Activated T-helper 1 cell treated with anti-CD3 and anti-CD28 coated beads, Interleukin-2, amount 50 U/mL, for 16 hours (primary cell): ENCODE measurements around the gene SYT7.

Source experiments
- DNase-seq, 2 donors: peaks; one replicate each; pipeline ENCODE4 v3.0.0-alpha.2; 2020; ENCODE audit warnings: low read depth in 1 of 2, low spot score in 1 of 2

SYT7 gene

DNA sequence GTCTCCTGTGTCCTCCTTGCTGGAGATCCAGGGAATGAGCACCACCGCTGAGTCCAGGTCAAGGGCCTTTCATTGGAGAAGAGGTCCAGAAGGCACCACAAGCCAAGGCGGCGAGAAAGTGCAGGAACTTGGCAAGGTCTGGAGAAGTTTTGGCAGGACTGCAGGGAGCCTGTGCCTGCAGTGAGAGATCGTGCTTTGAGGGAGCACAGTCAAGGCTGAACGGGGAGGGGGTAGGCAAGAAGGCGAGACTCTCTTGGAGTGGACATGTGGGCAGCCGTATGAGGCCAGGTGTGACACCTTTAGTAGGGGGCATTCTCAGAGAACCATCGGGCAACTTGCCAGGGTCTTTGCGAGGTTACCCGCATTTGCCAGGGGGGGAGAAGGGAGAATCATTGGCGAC lies 41.9 kb downstream of the SYT7 start:
- no peak for DNase-seq

DNA sequence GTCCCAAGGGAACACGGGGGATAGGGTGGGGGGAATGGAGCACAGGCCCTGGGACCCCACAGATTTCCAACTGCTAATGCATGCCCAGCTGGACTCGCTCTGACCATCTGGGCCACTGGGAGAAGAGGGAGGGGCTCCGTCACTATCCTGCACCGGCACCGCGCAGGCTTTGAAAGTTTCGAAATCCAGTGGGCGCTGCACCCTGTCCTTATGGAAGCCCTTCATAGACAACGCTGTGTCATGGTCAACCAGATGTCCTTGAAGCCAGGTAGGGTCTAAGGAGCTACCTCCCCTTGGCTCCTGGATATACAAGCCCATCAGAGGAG lies 42.3 kb downstream of the SYT7 start:
- no peak for DNase-seq

DNA sequence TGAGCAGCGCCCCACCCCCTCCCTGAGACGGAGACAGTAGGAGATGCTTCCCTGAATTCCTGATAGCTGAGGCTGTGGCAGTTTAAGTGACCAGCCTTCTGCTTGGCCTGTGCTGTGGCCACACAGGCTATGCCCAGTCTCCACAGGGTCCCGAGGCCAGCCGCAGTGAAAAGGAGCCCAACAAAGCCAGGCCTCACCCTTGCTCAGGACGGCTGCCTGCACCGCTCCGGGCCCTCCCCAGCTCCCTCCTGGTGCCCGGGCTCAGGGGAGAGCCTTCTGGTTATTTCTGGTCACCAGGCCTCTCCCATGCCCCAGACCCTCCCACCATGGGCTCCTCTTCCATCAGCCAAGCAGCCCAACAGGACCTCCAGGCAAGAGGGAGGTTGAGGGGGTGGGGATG lies 43.5 kb downstream of the SYT7 start:
- no peak for DNase-seq

DNA sequence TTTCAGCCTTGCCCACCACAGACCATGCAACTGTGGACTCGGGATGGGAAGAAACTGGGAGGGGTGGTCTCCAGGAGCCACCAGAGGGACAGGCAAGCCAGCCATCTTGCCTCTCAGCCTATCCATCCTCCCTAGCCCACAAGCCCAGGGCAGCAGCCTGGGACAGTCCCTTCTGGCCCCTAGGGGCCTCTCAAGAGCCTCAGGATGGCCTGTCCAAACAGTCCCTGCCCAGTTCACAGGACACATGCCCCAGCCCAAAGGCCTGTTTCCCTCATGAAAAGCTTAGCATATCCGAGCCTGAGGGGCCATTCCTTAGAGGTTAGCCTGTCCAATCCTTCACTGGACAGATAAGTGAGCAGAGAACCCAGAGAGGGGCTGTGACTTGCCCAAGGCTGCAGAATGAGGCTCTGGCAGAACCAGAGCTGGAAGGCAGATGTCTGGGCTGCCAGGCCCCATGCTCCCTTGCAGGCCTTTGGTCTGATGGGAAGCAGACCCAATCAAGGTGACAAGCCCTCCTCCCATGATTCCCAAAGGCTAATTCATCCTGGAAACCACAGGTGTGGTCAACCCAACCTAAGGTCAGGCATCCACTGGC lies 44.1 kb downstream of the SYT7 start:
- no peak for DNase-seq

DNA sequence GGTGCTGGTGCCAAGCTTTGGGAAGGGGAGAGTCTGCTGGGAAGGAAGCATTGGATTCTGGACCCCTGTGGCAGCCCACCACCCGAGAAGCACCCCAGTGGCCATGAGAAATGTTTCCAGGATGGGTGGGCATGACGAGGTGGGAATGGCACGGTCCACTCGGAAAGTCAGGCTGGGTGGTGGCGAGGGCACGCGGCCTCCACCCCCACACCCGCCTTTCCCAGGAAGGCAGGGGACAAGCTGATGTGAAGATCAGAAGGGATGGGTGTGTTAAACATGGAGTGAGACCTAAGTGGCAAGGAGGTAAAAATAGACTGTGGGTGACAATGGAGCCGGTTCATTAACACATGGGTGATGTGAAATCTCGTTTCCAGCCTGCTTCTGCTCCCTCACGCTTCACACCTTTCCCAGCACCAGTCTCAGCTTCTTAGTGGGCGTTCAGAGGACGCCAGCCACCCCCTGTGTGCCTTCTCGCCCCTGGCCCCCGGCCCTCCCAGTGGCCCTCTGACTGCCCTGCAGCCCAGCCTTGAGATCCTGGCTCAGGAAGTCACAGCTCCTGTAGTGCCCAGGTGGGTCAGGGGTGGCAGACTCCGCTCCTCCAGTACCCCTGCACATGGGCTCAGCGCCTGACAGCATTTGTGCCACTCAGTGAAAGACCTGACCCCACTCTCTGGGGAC lies 44.7 kb downstream of the SYT7 start:
- DNase-seq = no peak

DNA sequence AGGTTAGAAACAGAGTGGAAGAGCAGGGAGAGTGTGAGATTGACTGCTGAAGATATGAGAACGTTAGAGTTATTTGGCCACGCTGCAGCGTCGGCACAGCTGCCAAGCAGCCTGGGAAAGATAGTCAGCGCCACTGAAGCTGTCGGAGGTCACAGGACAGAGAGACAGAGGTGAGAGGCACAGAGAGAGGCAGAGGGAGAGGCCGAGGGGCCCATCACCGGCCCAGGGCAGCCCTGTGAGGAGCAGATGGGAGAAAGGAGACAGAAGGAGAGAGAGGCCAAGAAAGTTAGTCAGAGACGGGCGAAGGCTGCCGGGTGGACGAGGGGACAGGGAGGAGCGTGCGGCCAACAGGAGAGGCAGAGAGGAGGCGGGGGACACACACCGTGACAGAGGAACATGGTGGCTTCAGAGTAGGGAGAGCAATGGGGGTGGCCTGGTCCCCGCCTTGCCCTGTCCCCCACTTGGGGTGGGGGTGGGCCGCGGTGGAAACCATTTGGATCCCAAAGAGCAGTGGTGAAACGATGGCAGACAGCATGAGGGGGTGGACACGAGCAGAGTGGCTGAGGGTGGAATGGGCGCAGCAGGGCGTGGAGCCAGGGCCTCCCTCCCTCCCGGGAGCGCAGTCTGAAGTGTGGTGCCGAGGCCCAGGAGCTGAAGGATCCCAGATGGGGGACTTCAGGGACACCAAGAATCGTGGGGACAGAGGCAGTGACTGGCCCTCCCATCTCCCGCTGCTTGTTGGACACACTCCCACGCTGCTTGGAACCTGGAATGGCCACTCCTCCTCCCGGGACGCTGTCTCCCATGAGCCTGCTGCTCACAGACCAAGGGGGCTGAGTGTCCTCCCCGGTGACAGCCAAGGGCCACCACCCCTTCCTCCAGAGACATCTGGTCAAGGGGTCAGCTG lies 45.7 kb downstream of the SYT7 start:
- no peak for DNase-seq

DNA sequence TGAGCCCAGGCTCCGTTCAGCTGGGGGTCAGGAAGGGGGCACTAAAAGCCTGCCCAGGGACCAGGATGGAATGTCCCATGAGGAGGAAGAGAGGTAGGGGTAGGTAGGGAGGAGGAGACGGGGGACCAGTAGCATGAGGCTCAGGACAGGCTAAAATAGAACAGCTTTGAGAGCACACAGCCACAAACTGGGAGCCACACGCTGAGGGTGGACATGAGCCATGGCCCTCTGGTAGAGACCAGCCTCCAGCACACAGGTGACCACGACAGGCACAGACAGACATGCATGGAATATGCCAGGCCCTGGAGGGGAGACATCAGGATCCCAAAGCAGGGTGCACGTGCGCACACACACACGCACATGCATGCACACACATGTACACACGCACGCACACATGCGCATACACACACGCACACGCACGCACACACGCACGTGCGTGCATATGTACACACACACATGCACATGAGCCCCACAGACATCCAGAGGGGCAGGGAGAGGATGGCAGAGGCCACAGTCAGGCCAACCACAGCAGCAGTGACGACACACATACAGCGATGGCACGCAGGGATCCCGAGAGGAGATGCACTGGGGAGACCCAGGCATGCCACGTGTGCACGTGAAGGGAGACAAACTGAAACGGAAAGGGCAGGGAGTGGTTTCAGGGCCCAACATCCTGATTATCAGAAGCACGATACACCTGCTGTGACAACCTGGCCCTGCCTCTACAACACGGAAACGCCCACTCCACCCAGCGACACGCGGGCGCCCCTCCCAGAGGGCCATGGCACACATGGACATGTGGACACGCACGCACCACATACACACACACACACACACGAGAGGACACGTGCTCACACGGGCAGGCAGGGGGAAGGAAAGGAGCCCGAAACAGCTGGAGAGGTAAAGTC lies 46.6 kb downstream of the SYT7 start:
- no peak for DNase-seq

DNA sequence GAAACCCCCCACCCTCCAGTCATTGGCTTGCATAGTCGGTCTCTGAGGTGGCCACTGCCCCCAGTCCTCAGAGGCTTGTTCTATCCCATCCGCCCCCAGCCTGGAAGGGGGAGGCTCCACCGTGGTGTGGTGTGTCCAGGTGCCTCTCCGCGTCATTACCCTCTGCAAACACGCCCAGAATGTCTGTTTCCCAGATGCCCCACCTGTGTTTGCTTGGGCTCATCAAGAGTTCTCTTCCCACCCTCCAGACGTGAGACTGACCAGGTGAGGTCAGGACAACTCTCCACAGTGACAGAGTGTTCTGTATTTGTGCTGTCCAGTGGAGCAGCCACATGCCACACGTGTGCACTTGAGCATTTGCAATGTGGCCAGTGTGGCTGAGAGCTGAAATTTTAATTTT lies 47.5 kb downstream of the SYT7 start:
- no peak for DNase-seq

DNA sequence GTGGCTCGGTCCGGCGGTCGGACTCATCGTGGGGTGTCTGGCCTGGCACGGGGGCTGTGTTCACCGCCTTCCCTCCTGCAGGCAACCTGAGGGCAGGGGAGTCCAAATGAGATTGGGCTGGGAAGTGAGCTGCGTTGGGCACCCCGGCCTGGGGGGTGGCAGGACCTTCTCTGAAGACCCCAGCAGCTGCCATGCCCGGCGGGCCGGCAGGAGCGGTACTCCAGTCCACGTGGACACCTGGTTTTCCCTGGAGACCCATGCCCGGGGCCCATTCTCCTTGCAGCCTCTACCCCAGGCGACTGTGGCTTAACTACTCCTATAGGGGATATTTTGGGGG lies 47.9 kb downstream of the SYT7 start:
- DNase-seq = no peak

DNA sequence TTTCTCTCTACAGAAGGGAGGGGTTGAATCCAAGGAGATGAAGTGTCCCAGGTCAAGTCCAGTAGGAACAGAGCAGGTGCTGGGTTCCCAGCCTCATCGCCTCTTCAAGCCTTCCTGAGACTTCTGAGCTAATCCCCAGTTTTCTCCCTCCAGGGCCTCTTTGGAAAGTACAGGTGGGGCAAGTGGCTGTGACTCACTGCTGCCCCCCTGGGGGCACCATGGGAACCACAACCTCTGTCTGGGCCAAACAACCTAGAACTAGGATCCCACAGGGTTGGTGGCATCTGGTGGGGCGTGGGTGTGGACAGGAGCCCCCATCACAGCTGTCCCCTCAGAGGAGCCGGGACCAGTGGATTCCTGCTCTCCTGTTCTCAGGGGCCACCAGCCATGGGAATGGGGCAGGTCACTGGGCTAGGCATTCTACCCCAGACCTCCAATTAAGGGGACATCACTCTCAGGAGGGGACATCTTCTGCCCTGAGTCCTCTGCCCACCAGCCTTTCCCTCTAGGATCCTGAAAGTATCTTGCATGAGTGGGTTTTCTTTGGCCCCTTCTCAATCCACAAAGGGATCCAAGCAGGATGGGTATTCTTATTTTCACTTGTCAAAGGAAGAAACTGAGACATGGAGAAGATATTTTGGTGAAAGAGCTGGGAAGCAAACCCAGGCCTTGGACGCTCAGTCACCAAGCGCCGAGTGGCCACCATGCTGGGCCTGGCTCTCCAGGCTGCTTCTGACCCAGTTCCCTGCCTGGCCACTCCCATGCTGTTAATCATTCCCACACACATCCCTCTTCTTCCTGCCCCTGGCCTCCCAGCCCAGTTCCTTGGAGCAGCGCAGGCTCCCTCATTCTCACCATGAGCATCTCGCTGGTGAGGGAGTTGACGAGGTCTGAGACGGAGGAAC lies 48.5 kb downstream of the SYT7 start:
- DNase-seq = peak; percentile 9 to 19

DNA sequence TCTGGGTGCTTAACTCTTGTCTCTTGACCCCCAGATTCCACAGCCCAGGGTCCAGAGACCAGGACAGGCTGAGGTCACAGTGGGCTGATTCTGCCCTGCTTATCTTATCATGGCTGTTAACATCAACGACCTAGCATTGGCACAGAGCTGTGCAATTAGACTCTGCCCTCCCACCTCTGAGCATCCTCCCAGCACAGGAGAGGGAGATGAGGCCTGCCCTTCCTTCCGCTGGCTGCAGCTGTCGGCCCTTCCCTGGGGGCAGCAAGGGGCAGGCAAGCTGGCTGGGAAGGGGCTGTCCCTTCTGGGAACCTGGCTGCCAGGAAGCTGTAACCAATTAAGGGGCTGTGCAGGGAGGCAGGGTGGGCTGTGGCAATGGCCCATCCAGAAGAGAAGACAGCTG lies 49.8 kb downstream of the SYT7 start:
- no peak for DNase-seq

DNA sequence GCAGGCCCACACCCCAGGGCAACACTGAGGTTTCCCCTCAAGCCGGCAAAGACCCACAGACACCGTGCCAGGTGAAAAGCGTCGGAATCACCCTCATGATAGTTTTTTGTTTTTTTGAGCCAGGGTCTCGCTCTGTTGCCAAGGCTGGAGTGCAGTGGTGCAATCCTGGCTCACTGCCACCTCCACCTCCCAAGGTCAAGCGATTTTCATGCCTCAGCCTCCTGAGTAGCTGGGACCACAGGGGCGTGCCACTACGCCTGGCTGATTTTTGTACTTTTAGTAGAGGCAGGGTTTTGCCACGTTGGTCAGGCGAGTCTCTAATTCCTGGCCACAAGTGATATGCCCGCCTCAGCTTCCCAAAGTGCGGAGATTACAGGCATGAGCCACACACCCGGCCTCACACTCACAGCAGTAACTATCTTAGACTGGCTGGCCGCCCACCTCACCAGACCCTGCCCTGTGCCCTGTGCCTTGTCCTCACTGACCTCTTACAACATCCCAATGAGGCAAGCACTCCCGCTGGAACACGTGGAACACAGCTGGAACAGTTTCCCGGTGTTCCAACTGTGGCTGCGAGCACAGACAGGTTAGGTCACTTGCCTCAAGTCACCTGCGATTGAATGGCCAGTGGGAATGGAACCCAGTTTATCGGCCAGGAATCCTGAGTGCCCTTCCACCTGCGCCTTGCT lies 51.2 kb downstream of the SYT7 start:
- DNase-seq = no peak

DNA sequence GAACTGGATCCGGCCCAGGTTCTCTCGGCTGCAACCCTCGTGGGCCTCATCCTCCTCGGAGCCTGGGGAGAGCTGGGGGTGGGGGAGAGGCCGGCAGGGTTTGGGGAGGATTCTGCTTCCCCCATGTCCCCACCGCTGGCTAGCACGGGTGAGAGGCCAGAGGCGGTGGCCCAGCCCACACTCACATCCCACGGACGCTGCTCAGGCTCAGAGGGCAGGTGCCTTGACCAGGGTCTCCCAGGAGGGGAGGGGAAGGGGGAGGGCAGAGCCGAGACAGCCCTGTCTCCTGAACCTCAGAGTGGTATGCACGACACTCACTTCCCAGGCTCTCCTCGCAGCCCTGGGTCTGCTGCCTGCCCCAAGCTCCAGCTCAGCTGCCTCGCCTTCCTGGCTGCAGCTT lies 52.8 kb downstream of the SYT7 start:
- no peak for DNase-seq

DNA sequence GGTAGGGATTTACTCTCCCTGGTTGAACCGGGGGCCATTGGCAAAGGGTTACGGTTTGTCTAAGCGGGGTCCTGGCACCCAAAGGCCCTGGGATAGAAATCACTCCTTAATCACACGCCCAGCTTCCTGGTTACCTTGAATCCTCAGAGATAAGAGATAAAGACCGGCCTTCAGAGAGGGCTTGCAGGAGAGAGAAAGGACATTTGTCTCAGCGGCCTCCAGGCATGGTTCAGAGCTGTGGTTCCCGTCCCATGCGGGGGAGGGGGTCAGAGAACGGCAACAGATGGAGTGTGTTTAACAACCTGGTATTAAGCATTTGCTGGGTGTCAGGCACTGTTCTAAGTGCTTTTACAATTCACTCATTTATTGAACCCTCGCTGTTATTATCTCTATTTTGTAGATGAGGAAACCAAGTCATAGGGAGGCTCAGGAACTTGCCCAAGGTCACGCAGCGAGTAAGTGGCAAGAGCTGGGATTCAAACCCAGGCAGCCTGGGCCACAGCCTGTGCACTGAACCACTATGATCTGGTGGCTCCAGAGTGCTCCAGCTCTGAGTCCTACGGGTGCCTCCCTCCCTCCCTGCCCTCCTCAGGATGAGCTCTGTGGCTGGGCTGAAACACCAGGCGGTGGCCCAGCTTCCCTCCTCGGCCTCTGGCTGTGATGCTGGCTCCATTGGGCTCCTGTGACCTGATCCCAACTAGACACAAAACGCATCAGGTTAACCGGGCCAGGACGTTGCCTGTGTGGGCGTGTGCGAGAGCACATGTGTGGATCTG lies 53.7 kb downstream of the SYT7 start:
- no peak for DNase-seq

DNA sequence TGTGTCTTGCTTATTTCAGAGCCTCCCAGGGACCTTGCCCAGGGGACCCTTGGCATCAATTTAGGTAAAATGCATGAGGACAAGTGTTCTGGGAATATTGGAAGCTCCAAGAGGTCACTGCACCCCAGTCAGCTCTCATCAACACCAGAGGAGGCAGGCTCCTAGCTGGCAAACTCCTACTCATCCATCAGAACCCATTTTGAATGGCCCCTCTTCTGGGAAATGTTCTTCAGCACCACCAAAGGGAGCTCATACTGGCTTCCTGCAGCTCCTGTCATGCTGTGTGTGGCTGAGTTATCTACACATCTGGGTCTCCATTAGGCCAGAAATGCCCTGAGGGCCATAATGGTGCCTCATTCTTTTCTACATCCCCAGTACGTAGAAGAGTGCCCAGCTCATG lies 54.6 kb downstream of the SYT7 start:
- no peak for DNase-seq

DNA sequence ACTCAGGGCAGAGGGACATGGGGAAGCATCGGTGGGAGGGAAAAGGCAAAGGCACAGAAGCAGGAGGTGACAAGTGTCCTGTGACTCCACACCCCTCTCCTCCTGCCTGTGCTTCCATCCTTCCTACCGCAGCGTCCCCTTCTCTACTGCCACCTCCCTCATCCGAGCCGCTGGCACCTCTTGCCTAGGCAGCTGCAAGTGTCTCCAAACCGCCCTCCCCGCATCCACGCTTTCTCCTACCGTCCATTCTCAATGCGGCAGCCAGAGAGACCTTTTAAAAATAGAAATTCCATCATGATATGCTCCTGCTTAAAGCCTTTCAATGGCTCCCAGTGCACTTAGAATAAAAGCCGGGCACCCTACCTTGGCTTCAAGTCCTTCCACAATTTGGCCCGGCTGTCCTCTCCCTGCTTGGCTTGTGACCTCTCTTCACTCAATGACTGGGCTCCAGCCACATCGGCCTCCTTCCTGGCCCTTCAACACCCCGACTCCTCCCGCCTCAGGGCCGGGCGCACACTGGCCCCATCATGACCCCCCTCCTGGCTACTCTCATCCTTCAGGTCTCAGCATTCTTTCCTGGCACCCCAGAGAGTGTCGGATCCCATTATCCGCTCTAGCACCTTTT lies 55.8 kb downstream of the SYT7 start:
- no peak for DNase-seq

DNA sequence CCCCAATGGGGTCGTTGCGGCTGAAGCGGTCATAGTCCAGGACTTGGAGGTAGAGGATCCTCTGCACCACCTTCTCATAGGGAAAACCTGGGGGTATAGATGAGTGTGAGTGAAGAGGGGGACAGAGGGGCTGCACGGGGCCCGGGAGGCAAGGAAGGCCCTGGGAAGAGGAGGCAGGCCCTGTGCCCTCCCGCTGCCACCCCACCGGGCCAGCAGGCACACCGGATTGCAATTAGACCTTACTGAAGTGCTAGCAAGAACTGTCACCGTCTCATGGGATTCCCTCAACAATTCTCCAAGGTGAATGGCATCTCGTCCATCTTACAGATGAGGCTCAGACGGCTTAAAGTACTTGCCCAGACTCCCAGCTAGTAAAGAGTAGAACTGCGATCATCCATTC lies 56.4 kb downstream of the SYT7 start:
- no peak for DNase-seq

DNA sequence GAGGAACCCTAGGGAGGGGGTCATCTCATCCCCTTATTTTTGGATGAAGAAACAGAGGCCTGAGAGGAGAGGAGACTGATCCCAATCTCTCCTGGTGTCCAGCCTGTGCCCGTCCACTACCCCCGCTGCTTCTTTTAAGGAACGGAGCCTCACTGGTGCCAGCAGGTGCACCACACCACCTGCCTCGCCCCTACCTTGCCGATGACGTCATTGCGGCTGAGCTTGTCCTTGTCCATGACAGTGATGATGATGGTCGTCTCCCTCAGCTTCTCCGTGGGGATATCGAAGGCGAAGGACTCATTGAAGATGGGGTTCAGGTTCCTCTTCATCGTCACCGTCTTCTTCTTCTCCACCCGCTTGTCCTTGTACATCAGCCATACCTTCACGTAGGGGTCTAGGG lies 58.0 kb downstream of the SYT7 start:
- no peak for DNase-seq
